A549 (cell line): ENCODE results near the gene RAE1.

Experiments
- BHLHE40 ChIP-seq: IDR thresholded peaks from 2 replicates; pipeline ENCODE4 v1.6.1; 2012; ENCODE audit warnings: low read depth, low read length, inconsistent platforms
- TF ChIP-seq, protein P1 (sequence below): fragments of >200 bp; sonication (Bioruptor Twin); formaldehyde crosslinking; IDR thresholded peaks from 3 replicates; pipeline ENCODE4 v1.5.1; 2016

DNA sequence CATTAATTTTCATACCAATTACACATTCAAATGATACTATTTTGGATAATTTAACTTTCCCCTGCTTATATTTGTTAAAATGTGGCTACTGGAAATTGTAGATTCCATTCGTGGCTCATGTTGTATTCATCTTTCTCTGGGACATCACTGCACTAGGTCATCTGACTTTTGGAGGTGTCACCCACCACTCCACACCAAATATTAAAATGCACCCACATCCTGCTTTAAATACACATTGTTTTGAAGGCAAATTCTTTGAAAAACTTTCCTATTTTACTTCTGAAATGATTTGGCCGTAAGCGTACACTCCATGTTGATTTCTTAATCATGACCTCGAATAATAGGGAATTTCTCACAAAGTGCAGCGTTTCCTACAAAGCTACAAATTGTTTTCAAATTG is 31.5 kb downstream of the RAE1 start:
- TF ChIP-seq, protein P1, sequence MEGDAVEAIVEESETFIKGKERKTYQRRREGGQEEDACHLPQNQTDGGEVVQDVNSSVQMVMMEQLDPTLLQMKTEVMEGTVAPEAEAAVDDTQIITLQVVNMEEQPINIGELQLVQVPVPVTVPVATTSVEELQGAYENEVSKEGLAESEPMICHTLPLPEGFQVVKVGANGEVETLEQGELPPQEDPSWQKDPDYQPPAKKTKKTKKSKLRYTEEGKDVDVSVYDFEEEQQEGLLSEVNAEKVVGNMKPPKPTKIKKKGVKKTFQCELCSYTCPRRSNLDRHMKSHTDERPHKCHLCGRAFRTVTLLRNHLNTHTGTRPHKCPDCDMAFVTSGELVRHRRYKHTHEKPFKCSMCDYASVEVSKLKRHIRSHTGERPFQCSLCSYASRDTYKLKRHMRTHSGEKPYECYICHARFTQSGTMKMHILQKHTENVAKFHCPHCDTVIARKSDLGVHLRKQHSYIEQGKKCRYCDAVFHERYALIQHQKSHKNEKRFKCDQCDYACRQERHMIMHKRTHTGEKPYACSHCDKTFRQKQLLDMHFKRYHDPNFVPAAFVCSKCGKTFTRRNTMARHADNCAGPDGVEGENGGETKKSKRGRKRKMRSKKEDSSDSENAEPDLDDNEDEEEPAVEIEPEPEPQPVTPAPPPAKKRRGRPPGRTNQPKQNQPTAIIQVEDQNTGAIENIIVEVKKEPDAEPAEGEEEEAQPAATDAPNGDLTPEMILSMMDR, result no peak
- TF ChIP-seq BHLHE40, result no peak
